ENCODE data around the gene GGT1.
A peak's percentile ranks its signal among the peaks of the same experiment; 100 is the strongest.
"Not testable (repeated sequence)": the region's sequence is repeated elsewhere in the genome, so short reads cannot be mapped to it uniquely, and the experiment has no call there.

The GGT1 gene

GRCh38 chr22:24602847-24603769 lies at the start of gene GGT1:
TSS of gene GGT1 (plus strand) at chr22:24603193. CDS start at chr22:24611082, 7,889 bp downstream.
- H3K4me3 Mint-ChIP-seq: peak within 1 kb of the TSS; percentile 51
- peak within 1 kb of the TSS; percentile 78 for H3K27ac Mint-ChIP-seq
- not testable (repeated sequence) for H3K9me3 Mint-ChIP-seq; H3K27me3 Mint-ChIP-seq; H3K36me3 Mint-ChIP-seq (ENCODE audit: low read depth)
- peaks cover 19% of the 10 kb centered on the region for H3K4me1 Mint-ChIP-seq (ENCODE audit: low read depth)

- Mint-ChIP-seq H3K27ac (peak overlapping the region; percentile 94), H3K4me1 (ENCODE audit: low read depth) (peaks cover 65% of the 10 kb centered on the region), H3K27me3 (no peaks in the 10 kb centered on the region), H3K4me3 (peak overlapping the region; percentile 98), H3K36me3 (ENCODE audit: low read depth) (peaks cover 38% of the 10 kb centered on the region), H3K9me3 (no peaks in the 10 kb centered on the region)
Observed at GRCh38 chr22:24553597-24554312, 49.2 kb upstream of the GGT1 start.

DNA sequence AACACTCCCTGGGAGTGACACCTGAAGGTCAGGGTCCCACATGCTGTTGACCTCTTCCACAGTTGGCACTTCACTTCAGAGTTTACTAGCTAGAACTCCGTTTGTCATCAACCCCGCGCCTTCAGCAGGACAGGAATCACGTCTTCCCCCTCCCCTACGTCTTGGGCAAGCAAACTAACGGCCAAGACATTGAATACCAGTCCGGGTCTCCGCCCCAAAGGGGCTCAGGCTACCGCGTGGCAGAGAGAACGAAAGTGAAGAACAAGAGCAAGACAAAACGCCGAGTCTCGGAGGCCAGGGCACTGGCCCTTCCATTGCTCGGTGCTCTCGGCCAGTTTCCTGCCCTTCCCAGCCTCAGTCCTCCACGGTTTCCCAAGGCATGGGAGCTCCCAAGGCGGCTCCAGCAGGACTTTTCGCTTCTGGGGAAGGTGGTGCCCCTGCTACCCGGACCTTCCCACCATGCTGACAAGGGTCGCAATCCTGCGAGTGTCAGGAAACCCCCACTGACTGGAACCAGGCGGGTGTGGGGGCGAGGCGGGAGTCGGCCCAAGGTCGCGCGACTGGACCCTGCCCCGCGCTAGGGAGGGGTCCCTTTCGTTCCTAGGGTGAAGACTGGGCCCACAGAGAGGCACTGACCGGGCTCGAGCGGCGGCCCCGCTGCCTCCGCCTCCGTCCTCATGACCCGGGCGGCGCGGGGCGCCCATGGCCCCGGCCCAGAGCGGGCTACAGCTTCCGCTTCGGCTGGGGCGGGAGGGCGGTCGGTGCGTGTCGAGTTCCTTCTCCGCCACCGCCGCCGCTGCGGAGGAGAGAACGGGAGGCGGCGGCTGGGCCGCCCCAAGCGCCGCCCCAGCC lies 48.5 kb upstream of the GGT1 start, which contains the start of gene GUCD1:
TSS of gene GUCD1 (minus strand) at position 826 of the 852 bp plus-strand sequence. CDS start at position 679, 147 bp downstream.
- Mint-ChIP-seq H3K9me3 (no peaks in the 10 kb centered on the region), H3K4me1 (ENCODE audit: low read depth) (peaks cover 73% of the 10 kb centered on the region), H3K4me3 (peak within 1 kb of the TSS; percentile 99), H3K27ac (peak within 1 kb of the TSS; percentile 96), H3K36me3 (ENCODE audit: low read depth) (peaks cover 41% of the 10 kb centered on the region), H3K27me3 (no peaks in the 10 kb centered on the region)

GRCh38 chr22:24555165-24556039 lies 47.6 kb upstream of the GGT1 start, which contains the start of gene SNRPD3:
TSS of gene SNRPD3 (plus strand) at chr22:24555999. CDS start at chr22:24557675, 1,676 bp downstream.
- Mint-ChIP-seq H3K27ac (peak within 1 kb of the TSS; percentile 96), H3K4me3 (peak within 1 kb of the TSS; percentile 99), H3K9me3 (no peaks in the 10 kb centered on the region), H3K36me3 (ENCODE audit: low read depth) (peaks cover 41% of the 10 kb centered on the region), H3K27me3 (no peaks in the 10 kb centered on the region), H3K4me1 (ENCODE audit: low read depth) (peaks cover 72% of the 10 kb centered on the region)

- peaks cover 65% of the 10 kb centered on the region for H3K4me1 Mint-ChIP-seq (ENCODE audit: low read depth)
- no peaks in the 10 kb centered on the region for H3K9me3 Mint-ChIP-seq
- H3K36me3 Mint-ChIP-seq (ENCODE audit: low read depth): peaks cover 57% of the 10 kb centered on the region
- peak overlapping the region; percentile 31 for H3K27ac Mint-ChIP-seq
- H3K4me3 Mint-ChIP-seq: no peak overlapping the region
- H3K27me3 Mint-ChIP-seq: no peaks in the 10 kb centered on the region
Observed at GRCh38 chr22:24559471-24559870, 43.5 kb upstream of the GGT1 start.

DNA sequence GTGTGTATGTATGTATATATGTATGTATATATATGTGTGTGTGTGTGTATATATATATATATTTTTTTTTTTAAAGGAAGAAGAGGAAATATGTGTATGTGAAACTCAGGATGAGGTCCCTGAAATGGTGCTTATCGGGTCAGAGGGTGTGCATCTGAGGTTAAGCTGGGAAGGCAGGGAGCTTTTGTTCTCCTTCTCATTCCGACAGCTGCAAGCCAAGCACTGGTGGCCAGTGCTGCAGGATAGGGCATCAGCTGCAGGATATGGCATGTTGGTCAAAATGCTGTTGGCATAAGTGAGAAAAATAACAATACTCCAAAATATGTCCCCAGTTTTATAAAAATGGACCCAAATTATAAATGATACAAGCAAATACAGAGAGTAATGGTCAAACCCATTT lies 39.7 kb upstream of the GGT1 start:
- H3K4me1 Mint-ChIP-seq (ENCODE audit: low read depth): peaks cover 52% of the 10 kb centered on the region

GRCh38 chr22:24564376-24565058 lies 38.5 kb upstream of the GGT1 start:
- H3K27me3 Mint-ChIP-seq: no peaks in the 10 kb centered on the region
- no peak overlapping the region for H3K4me3 Mint-ChIP-seq
- peaks cover 39% of the 10 kb centered on the region for H3K4me1 Mint-ChIP-seq (ENCODE audit: low read depth)
- H3K9me3 Mint-ChIP-seq: no peaks in the 10 kb centered on the region
- H3K36me3 Mint-ChIP-seq (ENCODE audit: low read depth): peaks cover 45% of the 10 kb centered on the region
- no peak overlapping the region for H3K27ac Mint-ChIP-seq

More for the DNA sequence above, 39.7 kb upstream of the GGT1 start:
- Mint-ChIP-seq H3K4me3 (no peak overlapping the region), H3K9me3 (no peaks in the 10 kb centered on the region), H3K27ac (no peak overlapping the region), H3K36me3 (ENCODE audit: low read depth) (peaks cover 49% of the 10 kb centered on the region), H3K27me3 (no peaks in the 10 kb centered on the region)

DNA sequence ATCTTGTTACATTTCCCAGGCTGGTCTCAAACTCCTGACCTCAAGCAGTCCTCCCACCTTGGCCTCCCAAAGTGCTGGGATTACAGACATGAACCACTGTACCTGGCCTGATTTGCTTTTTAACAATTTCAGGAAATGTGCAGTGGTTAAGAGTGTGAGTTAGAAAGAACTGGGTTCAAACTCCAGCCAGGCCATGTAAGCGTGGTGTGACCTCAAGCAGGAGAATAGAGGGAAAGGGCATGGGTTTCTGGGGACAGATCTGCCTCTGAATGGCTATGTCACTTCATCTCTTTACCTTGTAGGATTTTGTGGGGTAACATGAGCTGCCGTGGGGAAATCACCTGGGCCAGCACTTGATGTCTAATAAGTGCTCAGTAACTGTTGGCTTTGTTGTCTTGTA lies 37.9 kb upstream of the GGT1 start:
- Mint-ChIP-seq H3K9me3 (no peaks in the 10 kb centered on the region), H3K27me3 (no peaks in the 10 kb centered on the region), H3K4me1 (ENCODE audit: low read depth) (peaks cover 35% of the 10 kb centered on the region), H3K4me3 (no peak overlapping the region), H3K27ac (peak overlapping the region; percentile 22), H3K36me3 (ENCODE audit: low read depth) (peaks cover 48% of the 10 kb centered on the region)

DNA sequence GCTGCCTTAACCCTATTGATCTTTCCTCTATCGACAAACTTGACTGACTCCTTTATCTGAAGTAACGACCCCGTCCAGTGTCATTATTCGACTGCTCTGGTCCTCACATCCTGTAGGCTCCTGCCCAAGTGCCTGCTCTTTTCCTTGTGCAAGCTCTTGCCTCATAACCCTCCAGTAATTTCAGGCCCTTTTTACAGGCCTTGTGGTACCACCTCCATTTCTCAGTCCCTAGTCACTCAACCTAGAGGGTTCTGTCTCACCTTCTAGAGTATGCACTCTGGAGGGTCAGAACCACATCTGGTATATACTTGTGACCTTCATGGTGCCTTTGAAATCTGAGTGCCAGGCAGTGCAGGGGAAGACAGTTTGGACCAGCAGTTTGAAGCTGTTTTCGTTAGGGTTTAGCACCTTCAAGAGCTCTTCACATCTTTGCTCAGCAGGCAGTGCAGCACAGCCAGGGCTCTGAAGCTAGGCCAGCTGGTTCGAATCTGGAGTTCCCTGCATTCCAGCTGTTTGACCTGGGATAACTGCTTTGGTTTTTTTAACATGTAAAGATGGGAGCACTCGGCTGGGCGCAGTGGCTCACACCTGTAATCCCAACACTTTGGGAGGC lies 36.0 kb upstream of the GGT1 start:
- Mint-ChIP-seq H3K36me3 (ENCODE audit: low read depth) (peaks cover 49% of the 10 kb centered on the region), H3K27ac (peak overlapping the region; percentile 26), H3K4me1 (ENCODE audit: low read depth) (peaks cover 24% of the 10 kb centered on the region)

DNA sequence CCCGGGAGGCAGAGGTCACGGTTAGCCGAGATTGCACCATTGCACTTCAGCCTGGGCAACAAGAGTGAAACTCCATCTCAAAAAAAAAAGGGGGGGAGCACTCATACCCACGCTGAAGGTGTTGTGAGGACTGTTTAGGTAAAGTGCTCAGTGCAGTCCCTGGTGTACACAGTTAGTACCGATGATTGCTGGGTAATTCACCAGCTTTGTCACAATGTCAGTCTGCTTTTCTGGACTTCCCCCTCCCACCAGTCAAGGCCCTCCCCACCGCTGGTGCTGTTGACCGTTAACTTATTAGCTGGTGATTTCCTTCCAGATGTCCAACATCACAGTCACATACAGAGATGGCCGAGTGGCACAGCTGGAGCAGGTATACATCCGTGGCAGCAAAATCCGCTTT lies 35.3 kb upstream of the GGT1 start:
- Mint-ChIP-seq H3K4me3 (no peak overlapping the region), H3K9me3 (no peaks in the 10 kb centered on the region), H3K36me3 (ENCODE audit: low read depth) (peaks cover 53% of the 10 kb centered on the region), H3K27me3 (no peaks in the 10 kb centered on the region), H3K27ac (no peak overlapping the region), H3K4me1 (ENCODE audit: low read depth) (peaks cover 20% of the 10 kb centered on the region)

More for the DNA sequence above, 36.0 kb upstream of the GGT1 start:
- Mint-ChIP-seq H3K9me3 (no peaks in the 10 kb centered on the region), H3K4me3 (no peak overlapping the region), H3K27me3 (no peaks in the 10 kb centered on the region)

- Mint-ChIP-seq H3K27me3 (no peaks in the 10 kb centered on the region), H3K4me3 (no peak overlapping the region), H3K27ac (no peak overlapping the region), H3K4me1 (ENCODE audit: low read depth) (no peaks in the 10 kb centered on the region), H3K36me3 (ENCODE audit: low read depth) (peaks cover 62% of the 10 kb centered on the region), H3K9me3 (no peaks in the 10 kb centered on the region)
Observed at GRCh38 chr22:24571266-24571665, 31.7 kb upstream of the GGT1 start.

DNA sequence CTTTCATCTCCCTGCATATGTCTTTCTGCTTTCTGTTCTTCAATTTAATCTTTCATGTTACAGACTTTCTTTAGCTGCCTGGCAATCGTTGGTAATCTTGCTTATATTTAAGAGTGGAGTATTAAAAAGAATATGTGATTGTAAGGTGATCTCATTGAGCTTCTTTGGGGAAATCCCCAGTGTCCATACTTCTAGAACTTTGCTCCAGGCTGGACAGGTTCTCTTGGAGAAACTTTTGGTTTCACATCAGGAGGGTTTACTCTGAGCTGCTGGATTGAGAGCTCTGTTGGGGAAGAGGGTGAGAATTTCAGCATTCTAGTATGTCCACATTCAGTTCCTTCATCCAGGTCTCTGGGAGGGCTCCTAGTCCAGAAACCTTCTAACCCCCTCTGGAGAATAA lies 26.2 kb upstream of the GGT1 start:
- Mint-ChIP-seq H3K27me3 (no peaks in the 10 kb centered on the region), H3K9me3 (no peaks in the 10 kb centered on the region), H3K4me3 (no peak overlapping the region), H3K36me3 (ENCODE audit: low read depth) (peaks cover 42% of the 10 kb centered on the region), H3K27ac (peak overlapping the region; percentile 32), H3K4me1 (ENCODE audit: low read depth) (no peaks in the 10 kb centered on the region)
